GM19351 (cell line): ENCODE data around the gene PAPPA.
A peak's percentile ranks its signal among the peaks of the same experiment; 100 is the strongest.

Source experiments
- ATAC-seq: cut with Tn5 transposase; IDR thresholded peaks from one replicate; pipeline ENCODE4 v1.9.1; 2021; ENCODE audit warnings: mild to moderate bottlenecking, moderate library complexity; ENCODE audit not compliant: unreplicated experiment

The PAPPA gene

GRCh38 chr9:116153765-116154333 is at the start of gene PAPPA:
TSS of gene PAPPA (plus strand) at chr9:116153791. CDS start at chr9:116154173, 382 bp downstream.
- ATAC-seq: no peak

- no peak for ATAC-seq
These were observed 49.4 kb upstream of the PAPPA start for GRCh38 chr9:116103976-116104820.

GRCh38 chr9:116112236-116112635 is 41.4 kb upstream of the PAPPA start:
- no peak for ATAC-seq

- no peak for ATAC-seq
These were observed 37.7 kb upstream of the PAPPA start for GRCh38 chr9:116115761-116116353.

- ATAC-seq: no peak
These were observed 37.2 kb upstream of the PAPPA start for GRCh38 chr9:116116393-116116792.

- ATAC-seq: no peak
These were observed 30.4 kb upstream of the PAPPA start for GRCh38 chr9:116123171-116123570.

- ATAC-seq: no peak
These were observed 29.0 kb upstream of the PAPPA start for GRCh38 chr9:116124472-116125040.

GRCh38 chr9:116133163-116133562 is 20.4 kb upstream of the PAPPA start:
- ATAC-seq: no peak

GRCh38 chr9:116134975-116135374 is 18.6 kb upstream of the PAPPA start:
- ATAC-seq: no peak

GRCh38 chr9:116137010-116137409 is 16.6 kb upstream of the PAPPA start:
- no peak for ATAC-seq

GRCh38 chr9:116137581-116137980 is 16.0 kb upstream of the PAPPA start:
- ATAC-seq: no peak

GRCh38 chr9:116141864-116142561 is 11.6 kb upstream of the PAPPA start:
- ATAC-seq: no peak

- no peak for ATAC-seq
These were observed 10.7 kb upstream of the PAPPA start for GRCh38 chr9:116142706-116143492.

GRCh38 chr9:116144038-116144437 is 9.6 kb upstream of the PAPPA start:
- no peak for ATAC-seq

GRCh38 chr9:116144555-116144954 is 9.0 kb upstream of the PAPPA start:
- no peak for ATAC-seq

- ATAC-seq: no peak
These were observed 8.6 kb upstream of the PAPPA start for GRCh38 chr9:116145036-116145435.

GRCh38 chr9:116147821-116148220 is 5.8 kb upstream of the PAPPA start:
- ATAC-seq: no peak

GRCh38 chr9:116149844-116150243 is 3.7 kb upstream of the PAPPA start:
- peak; percentile 76 for ATAC-seq

GRCh38 chr9:116151199-116151598 is 2.4 kb upstream of the PAPPA start:
- ATAC-seq: no peak

- no peak for ATAC-seq
These were observed 1.6 kb upstream of the PAPPA start for GRCh38 chr9:116151966-116152381.
